ENCODE measurements around the gene MAP3K12. TPM values are rescaled to one million over a fixed set of nuclear protein-coding genes. Genes with fewer than 3 reads are reported as not detected.
A peak's percentile ranks its signal among the peaks of the same experiment; 100 is the strongest.

The MAP3K12 gene
- polyA plus RNA-seq, 3 donors, result 1.7 to 31.4 (median 2.0) TPM

DNA sequence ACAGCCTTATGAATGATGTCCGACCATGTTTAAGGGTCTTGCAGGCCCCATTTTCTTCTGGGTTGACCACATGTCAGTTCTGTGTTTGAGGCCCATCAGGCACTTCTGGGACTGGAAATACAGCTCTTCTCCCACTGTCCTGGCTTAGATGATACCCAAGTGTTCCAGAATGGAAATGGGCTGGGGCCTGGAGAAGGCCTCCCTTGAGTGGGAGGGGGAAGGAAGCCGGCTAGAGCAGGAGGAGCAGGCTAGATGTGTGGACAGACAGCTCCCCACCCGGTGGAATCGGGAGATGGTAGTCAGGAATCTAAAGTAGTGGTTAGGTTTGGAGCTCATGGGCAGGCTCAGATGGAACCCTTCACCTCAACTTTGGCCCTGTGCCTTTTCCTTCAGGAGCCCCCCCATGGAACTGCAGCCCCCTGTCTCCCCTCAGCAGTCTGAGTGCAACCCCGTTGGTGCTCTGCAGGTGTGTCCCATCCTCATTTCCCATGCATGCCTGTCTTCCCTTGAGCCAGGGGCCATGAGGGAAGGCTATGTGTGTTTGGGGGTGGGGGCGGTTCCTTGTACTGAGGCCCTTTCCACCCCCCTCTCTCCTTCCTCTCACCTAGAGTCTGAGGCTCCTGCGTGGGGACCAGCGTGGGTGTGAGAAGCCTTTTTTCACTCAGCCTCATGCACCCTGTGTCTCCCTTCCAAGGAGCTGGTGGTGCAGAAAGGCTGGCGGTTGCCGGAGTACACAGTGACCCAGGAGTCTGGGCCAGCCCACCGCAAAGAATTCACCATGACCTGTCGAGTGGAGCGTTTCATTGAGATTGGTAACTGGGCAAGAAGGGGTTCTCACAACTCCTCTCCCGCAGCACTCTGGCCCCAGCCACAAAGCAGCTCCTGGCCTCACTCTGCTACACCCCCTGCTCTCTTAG, 5.0 kb upstream of the MAP3K12 start:
- no peaks in the 10 kb centered on the region for H4K20me1 ChIP-seq (ENCODE audit: insufficient read depth, low read length)
- no peaks in the 10 kb centered on the region for H3K27me3 ChIP-seq (ENCODE audit: control insufficient read depth in 2 of 2, insufficient read depth in 2 of 2, low read length in 2 of 2)
- H3K9me3 Mint-ChIP-seq, result no peaks in the 10 kb centered on the region
- H3K4me1 ChIP-seq (ENCODE audit: control insufficient read depth in 1 of 2, insufficient read depth in 2 of 2, low read length in 2 of 2), result peaks cover 22 to 30% of the 10 kb centered on the region in 2 donors
- H2AFZ ChIP-seq (ENCODE audit: insufficient read depth, low read depth, low read length, poor library complexity, severe bottlenecking), result no peak overlapping the region
- H3K27ac ChIP-seq (ENCODE audit: low read depth in 1 of 2, low read length in 2 of 2), result peak overlapping the region in 1 of 2 donors; percentile 41
- H3K27ac Mint-ChIP-seq, result peak overlapping the region in 3 of 7 donors; percentile 46 to 64 (median 46)
- peaks cover 18% of the 10 kb centered on the region for H3K79me2 ChIP-seq (ENCODE audit: insufficient read depth, low read length)
- peaks cover 0 to 4% (median 0%) of the 10 kb centered on the region in 3 donors for H3K27me3 Mint-ChIP-seq (ENCODE audit: low read depth in 3 of 3)
- no peaks in the 10 kb centered on the region for H3K9me3 ChIP-seq (replicated peaks in 1 of 2; ENCODE audit: control insufficient read depth in 1 of 2, insufficient read depth in 1 of 2, low read length in 2 of 2)
- no peak for DNase-seq
- H3K4me2 ChIP-seq (replicated peaks; ENCODE audit: extremely low read depth, low read length, poor library complexity, severe bottlenecking), result no peak overlapping the region
- H3K36me3 Mint-ChIP-seq, result peaks cover 29 to 47% of the 10 kb centered on the region in 2 donors
- peaks cover 29% of the 10 kb centered on the region for H3K4me1 Mint-ChIP-seq
- intact Hi-C loops (cut with micrococcal nuclease), result loop anchor here (5.0 to 10.0 kb wide), 3 partner anchors 52 to 289 kb away; partner anchors contain the start of genes AAAS (in 1 of the 2) and PCBP2 (in 1 of the 2)
- no peak overlapping the region for H3K4me3 Mint-ChIP-seq
- H3K9ac ChIP-seq (ENCODE audit: insufficient read depth, low read length, poor library complexity, severe bottlenecking), result no peak overlapping the region
- TF ChIP-seq, protein P1, sequence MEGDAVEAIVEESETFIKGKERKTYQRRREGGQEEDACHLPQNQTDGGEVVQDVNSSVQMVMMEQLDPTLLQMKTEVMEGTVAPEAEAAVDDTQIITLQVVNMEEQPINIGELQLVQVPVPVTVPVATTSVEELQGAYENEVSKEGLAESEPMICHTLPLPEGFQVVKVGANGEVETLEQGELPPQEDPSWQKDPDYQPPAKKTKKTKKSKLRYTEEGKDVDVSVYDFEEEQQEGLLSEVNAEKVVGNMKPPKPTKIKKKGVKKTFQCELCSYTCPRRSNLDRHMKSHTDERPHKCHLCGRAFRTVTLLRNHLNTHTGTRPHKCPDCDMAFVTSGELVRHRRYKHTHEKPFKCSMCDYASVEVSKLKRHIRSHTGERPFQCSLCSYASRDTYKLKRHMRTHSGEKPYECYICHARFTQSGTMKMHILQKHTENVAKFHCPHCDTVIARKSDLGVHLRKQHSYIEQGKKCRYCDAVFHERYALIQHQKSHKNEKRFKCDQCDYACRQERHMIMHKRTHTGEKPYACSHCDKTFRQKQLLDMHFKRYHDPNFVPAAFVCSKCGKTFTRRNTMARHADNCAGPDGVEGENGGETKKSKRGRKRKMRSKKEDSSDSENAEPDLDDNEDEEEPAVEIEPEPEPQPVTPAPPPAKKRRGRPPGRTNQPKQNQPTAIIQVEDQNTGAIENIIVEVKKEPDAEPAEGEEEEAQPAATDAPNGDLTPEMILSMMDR (IDR thresholded peaks at IDR 0.05), result no peak
- no peak overlapping the region for H3K4me3 ChIP-seq (replicated peaks in 1 of 3; ENCODE audit: low read depth in 2 of 3, low read length in 3 of 3)
- H3K36me3 ChIP-seq (replicated peaks in 1 of 2; ENCODE audit: control insufficient read depth in 1 of 2, insufficient read depth in 2 of 2, low read length in 2 of 2), result peaks cover 33 to 45% of the 10 kb centered on the region in 2 donors
- 98% methylated on average over 5 of the region's 14 CpGs for WGBS (ENCODE audit: insufficient coverage)

DNA sequence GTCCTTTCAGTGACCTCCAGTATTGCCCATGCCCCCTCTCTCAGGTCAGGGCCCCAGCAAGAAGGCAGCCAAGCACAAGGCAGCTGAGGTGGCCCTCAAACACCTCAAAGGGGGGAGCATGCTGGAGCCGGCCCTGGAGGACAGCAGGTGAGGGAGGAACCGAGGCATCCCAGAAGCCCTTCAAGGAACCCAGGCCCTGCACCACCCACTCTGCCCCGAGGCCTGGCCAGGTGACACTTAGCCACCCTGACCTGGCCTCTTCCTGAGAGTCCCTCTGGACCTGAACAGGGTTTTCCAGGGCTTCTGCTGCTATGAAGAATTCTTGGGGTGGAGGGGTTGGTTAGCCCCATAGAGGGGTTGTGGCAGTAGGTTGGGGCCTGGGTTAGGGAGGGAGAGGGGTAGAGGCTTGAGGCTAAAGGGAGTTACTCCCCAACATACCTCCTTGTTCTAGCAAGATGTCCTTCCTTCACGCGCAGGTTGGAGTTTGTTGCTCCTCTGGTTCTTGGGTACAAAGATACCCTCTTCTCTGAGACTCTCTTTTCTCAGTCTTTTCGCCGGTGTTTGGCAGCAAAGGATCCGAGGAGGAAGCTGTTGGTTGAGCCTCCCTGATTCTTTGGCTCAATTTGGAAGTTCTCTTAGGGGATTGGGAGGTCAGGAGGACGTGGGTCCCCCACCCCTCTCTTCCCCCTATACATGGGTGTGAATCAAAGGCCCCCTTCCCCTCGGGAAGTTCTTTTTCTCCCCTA, 3.9 kb upstream of the MAP3K12 start:
- no peak overlapping the region for H3K4me3 ChIP-seq (replicated peaks in 1 of 3; ENCODE audit: low read depth in 2 of 3, low read length in 3 of 3)
- H3K4me2 ChIP-seq (replicated peaks; ENCODE audit: extremely low read depth, low read length, poor library complexity, severe bottlenecking), result no peak overlapping the region
- no peak for DNase-seq
- intact Hi-C loops (cut with micrococcal nuclease), result loop anchor here (5.0 to 10.0 kb wide), 3 partner anchors 51 to 288 kb away; partner anchors contain the start of genes AAAS (in 1 of the 2) and PCBP2 (in 1 of the 2)
- TF ChIP-seq, protein P1 (IDR thresholded peaks at IDR 0.05), result no peak
- H3K27me3 Mint-ChIP-seq (ENCODE audit: low read depth in 3 of 3), result peaks cover 0 to 6% (median 0%) of the 10 kb centered on the region in 3 donors
- H3K9me3 Mint-ChIP-seq, result no peaks in the 10 kb centered on the region
- no peaks in the 10 kb centered on the region for H3K27me3 ChIP-seq (ENCODE audit: control insufficient read depth in 2 of 2, insufficient read depth in 2 of 2, low read length in 2 of 2)
- no peak overlapping the region for H3K9ac ChIP-seq (ENCODE audit: insufficient read depth, low read length, poor library complexity, severe bottlenecking)
- H3K36me3 Mint-ChIP-seq, result peaks cover 29 to 47% of the 10 kb centered on the region in 2 donors
- peaks cover 18% of the 10 kb centered on the region for H3K79me2 ChIP-seq (ENCODE audit: insufficient read depth, low read length)
- peak overlapping the region in 1 of 7 donors; percentile 68 for H3K27ac Mint-ChIP-seq
- H3K9me3 ChIP-seq (replicated peaks in 1 of 2; ENCODE audit: control insufficient read depth in 1 of 2, insufficient read depth in 1 of 2, low read length in 2 of 2), result no peaks in the 10 kb centered on the region
- peaks cover 29 to 34% of the 10 kb centered on the region in 2 donors for H3K4me1 ChIP-seq (ENCODE audit: control insufficient read depth in 1 of 2, insufficient read depth in 2 of 2, low read length in 2 of 2)
- no peaks in the 10 kb centered on the region for H4K20me1 ChIP-seq (ENCODE audit: insufficient read depth, low read length)
- peaks cover 33 to 45% of the 10 kb centered on the region in 2 donors for H3K36me3 ChIP-seq (replicated peaks in 1 of 2; ENCODE audit: control insufficient read depth in 1 of 2, insufficient read depth in 2 of 2, low read length in 2 of 2)
- 83% methylated on average over 1 of the region's 10 CpGs for WGBS (ENCODE audit: insufficient coverage)
- no peak overlapping the region for H2AFZ ChIP-seq (ENCODE audit: insufficient read depth, low read depth, low read length, poor library complexity, severe bottlenecking)
- H3K4me3 Mint-ChIP-seq, result no peak overlapping the region
- peaks cover 30% of the 10 kb centered on the region for H3K4me1 Mint-ChIP-seq
- no peak overlapping the region for H3K27ac ChIP-seq (ENCODE audit: low read depth in 1 of 2, low read length in 2 of 2)
